NCI-H2081 (cell line): ENCODE results near the gene KCNC1.
A peak's percentile ranks its signal among the peaks of the same experiment; 100 is the strongest.

Experiments used
- DNase-seq, 2 experiments: peaks; one replicate each; lab custom pipeline; 2025; lab: John Stamatoyannopoulos, UW

The KCNC1 gene

GRCh38 chr11:17734418-17734911, at the start of gene KCNC1:
Gene KCNC1 (plus strand): TSS chr11:17734781. CDS start chr11:17736003, 1,222 bp downstream.
- peak; percentile 60 to 74 for DNase-seq

- peak in 1 of 2 experiments; percentile 55 for DNase-seq
These were observed 48.2 kb upstream of the KCNC1 start for GRCh38 chr11:17686231-17686980.

GRCh38 chr11:17687946-17688670, 46.5 kb upstream of the KCNC1 start:
- no peak for DNase-seq

GRCh38 chr11:17691550-17691949, 43.0 kb upstream of the KCNC1 start:
- no peak for DNase-seq

- DNase-seq: no peak
These were observed 42.6 kb upstream of the KCNC1 start for GRCh38 chr11:17691976-17692375.

GRCh38 chr11:17692931-17693330, 41.6 kb upstream of the KCNC1 start:
- DNase-seq: no peak

GRCh38 chr11:17693531-17693930, 41.0 kb upstream of the KCNC1 start:
- no peak for DNase-seq

GRCh38 chr11:17694494-17695110, 40.0 kb upstream of the KCNC1 start:
- no peak for DNase-seq

- no peak for DNase-seq
These were observed 38.8 kb upstream of the KCNC1 start for GRCh38 chr11:17695454-17696441.

GRCh38 chr11:17696741-17697140, 37.8 kb upstream of the KCNC1 start:
- DNase-seq: no peak

- DNase-seq: no peak
These were observed 37.2 kb upstream of the KCNC1 start for GRCh38 chr11:17697175-17697949.

GRCh38 chr11:17699147-17700114, 35.1 kb upstream of the KCNC1 start:
- DNase-seq: no peak

GRCh38 chr11:17700991-17701390, 33.6 kb upstream of the KCNC1 start:
- DNase-seq: peak in 1 of 2 experiments; percentile 17

GRCh38 chr11:17702876-17703275, 31.7 kb upstream of the KCNC1 start:
- DNase-seq: no peak

GRCh38 chr11:17703951-17704350, 30.6 kb upstream of the KCNC1 start:
- peak in 1 of 2 experiments; percentile 8 for DNase-seq

- no peak for DNase-seq
These were observed 26.8 kb upstream of the KCNC1 start for GRCh38 chr11:17707830-17708229.

- no peak for DNase-seq
These were observed 22.7 kb upstream of the KCNC1 start for GRCh38 chr11:17711836-17712235.

GRCh38 chr11:17713851-17714250, 20.7 kb upstream of the KCNC1 start:
- no peak for DNase-seq

GRCh38 chr11:17714356-17714854, 20.2 kb upstream of the KCNC1 start:
- no peak for DNase-seq
